ENCODE measurements around the gene MYO1E. TPM values are rescaled to one million over a fixed set of nuclear protein-coding genes. Genes with fewer than 3 reads are reported as not detected.

The MYO1E gene
- total RNA-seq, 4 donors from 2014 or later, result 245 to 380 (median 268) TPM

GRCh38 chr15:59335207-59335786 is 37.4 kb downstream of the MYO1E start:
- no peak overlapping the region for H3K27ac ChIP-seq
- no peak for DNase-seq
- no peak overlapping the region for H3K4me3 ChIP-seq
- no peaks in the 10 kb centered on the region for H3K36me3 ChIP-seq
- H3K4me1 ChIP-seq, result peaks cover 0 to 12% (median 4%) of the 10 kb centered on the region in 4 donors
- no peaks in the 10 kb centered on the region for H3K9me3 ChIP-seq
- TF ChIP-seq POLR2A (IDR thresholded peaks at IDR 0.05) (no peak), CTCF (IDR thresholded peaks at IDR 0.05) (no peak)
- no peaks in the 10 kb centered on the region for H3K27me3 ChIP-seq

DNA sequence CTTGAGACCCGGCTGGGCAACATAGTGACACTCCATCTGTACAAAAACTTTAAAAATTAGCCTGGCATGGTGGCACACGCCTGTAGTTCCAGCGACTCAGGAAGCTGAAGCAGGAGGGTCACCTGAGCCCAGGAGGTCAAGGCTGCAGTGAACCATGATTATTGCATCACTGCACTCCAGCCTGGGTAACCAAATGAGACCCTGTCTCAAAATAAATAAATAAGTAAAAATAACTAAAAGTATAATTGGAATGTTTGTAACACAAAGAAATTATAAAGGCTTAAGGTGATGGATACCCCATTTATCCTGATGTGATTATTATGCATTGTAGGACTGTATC is 38.6 kb downstream of the MYO1E start:
- H3K4me1 ChIP-seq, result peaks cover 0 to 24% (median 7%) of the 10 kb centered on the region in 4 donors
- TF ChIP-seq POLR2A (IDR thresholded peaks at IDR 0.05) (no peak), CTCF (IDR thresholded peaks at IDR 0.05) (no peak)
- no peaks in the 10 kb centered on the region for H3K36me3 ChIP-seq
- no peak overlapping the region for H3K4me3 ChIP-seq
- DNase-seq, result no peak
- H3K27ac ChIP-seq, result no peak overlapping the region
- H3K27me3 ChIP-seq, result no peaks in the 10 kb centered on the region
- H3K9me3 ChIP-seq, result no peaks in the 10 kb centered on the region

DNA sequence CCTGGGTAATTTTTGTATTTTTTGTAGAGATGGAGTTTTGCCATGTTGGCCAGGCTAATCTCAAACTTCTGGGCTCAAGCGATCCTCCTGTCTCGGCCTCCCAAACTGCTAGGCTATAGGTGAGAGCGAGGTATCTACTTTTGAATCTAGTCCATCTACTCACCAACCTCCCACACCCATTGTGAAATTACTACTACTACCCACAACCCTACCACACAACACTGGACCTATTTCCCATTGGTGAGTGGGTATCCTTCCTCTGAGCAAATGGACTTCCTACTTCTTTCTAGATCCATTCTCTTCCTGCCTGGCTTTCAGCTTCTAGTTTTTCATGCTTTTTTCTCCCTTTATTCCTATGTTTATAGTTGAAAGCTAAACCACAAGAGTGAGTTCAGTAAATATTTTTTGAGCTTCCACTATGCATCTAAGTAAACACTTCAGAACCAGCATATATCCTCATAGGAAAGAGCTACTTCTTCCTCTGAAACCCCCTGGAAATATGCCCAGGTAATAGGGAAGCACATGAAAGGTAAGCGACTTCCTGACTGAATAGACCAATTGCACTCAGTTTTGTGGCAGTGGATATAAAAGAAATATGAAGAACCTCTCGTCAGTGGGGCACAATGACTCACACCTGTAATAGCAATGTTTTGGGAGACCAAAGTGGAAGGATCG is 39.1 kb downstream of the MYO1E start:
- no peak overlapping the region for H3K27ac ChIP-seq
- TF ChIP-seq CTCF (IDR thresholded peaks at IDR 0.05) (no peak), POLR2A (IDR thresholded peaks at IDR 0.05) (no peak)
- no peaks in the 10 kb centered on the region for H3K36me3 ChIP-seq
- DNase-seq, result no peak
- no peak overlapping the region for H3K4me3 ChIP-seq
- peaks cover 0 to 24% (median 7%) of the 10 kb centered on the region in 4 donors for H3K4me1 ChIP-seq
- no peaks in the 10 kb centered on the region for H3K27me3 ChIP-seq
- no peaks in the 10 kb centered on the region for H3K9me3 ChIP-seq

DNA sequence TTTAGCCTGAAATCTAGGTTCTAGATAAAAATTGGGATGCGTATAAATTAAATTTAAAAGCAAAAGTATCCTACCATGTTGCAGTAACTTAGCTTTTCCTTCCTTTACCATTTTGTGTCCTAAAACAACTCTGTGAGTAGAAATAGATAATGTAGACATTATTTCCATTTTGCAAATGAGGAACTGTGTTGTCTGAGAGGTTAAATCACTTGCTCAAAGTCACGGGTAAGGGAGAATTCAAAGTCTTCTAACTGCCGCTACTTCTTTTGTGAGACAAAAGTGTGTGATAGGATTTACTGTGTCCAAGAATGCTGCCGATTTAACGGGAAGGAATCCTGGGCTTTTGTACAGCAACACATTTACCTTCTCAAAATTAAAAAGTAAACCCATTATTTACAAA is 40.7 kb downstream of the MYO1E start:
- no peak for DNase-seq
- peak overlapping the region in 1 of 4 donors; percentile 21 for H3K27ac ChIP-seq

GRCh38 chr15:59330649-59331048 is 42.0 kb downstream of the MYO1E start:
- Histone ChIP-seq H3K4me3 (no peak overlapping the region), H3K4me1 (peaks cover 0 to 24% (median 7%) of the 10 kb centered on the region in 4 donors), H3K9me3 (no peaks in the 10 kb centered on the region), H3K36me3 (no peaks in the 10 kb centered on the region), H3K27me3 (no peaks in the 10 kb centered on the region), H3K27ac (peak overlapping the region in 1 of 4 donors; percentile 11)
- no peak for DNase-seq
- TF ChIP-seq POLR2A (IDR thresholded peaks at IDR 0.05) (no peak), CTCF (IDR thresholded peaks at IDR 0.05) (no peak)

More for the DNA sequence above, 40.7 kb downstream of the MYO1E start:
- H3K36me3 ChIP-seq, result no peaks in the 10 kb centered on the region
- no peak for TF ChIP-seq POLR2A (IDR thresholded peaks at IDR 0.05)
- no peak for TF ChIP-seq CTCF (IDR thresholded peaks at IDR 0.05)
- H3K4me1 ChIP-seq, result peaks cover 0 to 24% (median 7%) of the 10 kb centered on the region in 4 donors
- no peak overlapping the region for H3K4me3 ChIP-seq
- H3K27me3 ChIP-seq, result no peaks in the 10 kb centered on the region
- H3K9me3 ChIP-seq, result no peaks in the 10 kb centered on the region
